ENCODE measurements around the gene ABL1. TPM values are rescaled to one million over a fixed set of nuclear protein-coding genes. Genes with fewer than 3 reads are reported as not detected.

The ABL1 gene
- total and polyA plus RNA-seq, 7 donors: 15.5 to 41.0 (median 31.2) TPM

GRCh38 chr9:130879863-130880411, 44.9 kb downstream of the ABL1 start:
- H3K4me1 ChIP-seq: no peaks in the 10 kb centered on the region
- no peak overlapping the region for H3K27ac ChIP-seq
- ATAC-seq (no peak), DNase-seq (peak in 1 of 2 donors; percentile 29)
- H3K9me3 ChIP-seq: no peaks in the 10 kb centered on the region
- peaks cover 32 to 93% of the 10 kb centered on the region in 2 donors for H3K36me3 ChIP-seq (ENCODE audit: insufficient read depth in 1 of 2, low read depth in 1 of 2)
- no peaks in the 10 kb centered on the region for H3K27me3 ChIP-seq (ENCODE audit: insufficient read depth in 3 of 3, low read length in 2 of 3)
- 90 to 93% (median 91%) methylated on average over 9 of the region's 9 CpGs for WGBS, 3 donors
- TF ChIP-seq CTCF (IDR thresholded peaks at IDR 0.05): no peak
- H3K4me3 ChIP-seq: no peak overlapping the region
- intact Hi-C loops (cut with DNase I): loop anchor here in 1 of 2 donors (10.0 kb wide), 1 partner anchor 265 kb away; no protein-coding TSS in a partner anchor

GRCh38 chr9:130880599-130881220, 45.7 kb downstream of the ABL1 start:
- TF ChIP-seq CTCF (IDR thresholded peaks at IDR 0.05): no peak
- WGBS, 3 donors: 91 to 94% (median 93%) methylated on average over 16 of the region's 16 CpGs
- Histone ChIP-seq H3K36me3 (ENCODE audit: insufficient read depth in 1 of 2, low read depth in 1 of 2) (peaks cover 32 to 93% of the 10 kb centered on the region in 2 donors), H3K27me3 (ENCODE audit: insufficient read depth in 3 of 3, low read length in 2 of 3) (no peaks in the 10 kb centered on the region), H3K27ac (no peak overlapping the region), H3K9me3 (no peaks in the 10 kb centered on the region), H3K4me1 (no peaks in the 10 kb centered on the region), H3K4me3 (no peak overlapping the region)
- DNase-seq (peak in 1 of 2 donors; percentile 23), ATAC-seq (no peak)
- intact Hi-C loops (cut with DNase I): no loop called here

- Histone ChIP-seq H3K9me3 (no peaks in the 10 kb centered on the region), H3K27ac (no peak overlapping the region), H3K27me3 (ENCODE audit: insufficient read depth in 3 of 3, low read length in 2 of 3) (no peaks in the 10 kb centered on the region), H3K4me1 (no peaks in the 10 kb centered on the region), H3K4me3 (no peak overlapping the region), H3K36me3 (ENCODE audit: insufficient read depth in 1 of 2, low read depth in 1 of 2) (peaks cover 32 to 93% of the 10 kb centered on the region in 2 donors)
- TF ChIP-seq CTCF (IDR thresholded peaks at IDR 0.05): no peak
- DNase-seq (no peak), ATAC-seq (no peak)
- 89 to 93% (median 91%) methylated on average over 6 of the region's 6 CpGs for WGBS, 3 donors
- intact Hi-C loops (cut with DNase I): no loop called here
These were observed 46.5 kb downstream of the ABL1 start for GRCh38 chr9:130881516-130881915.

GRCh38 chr9:130882696-130883225, 47.7 kb downstream of the ABL1 start:
- no peak overlapping the region for H3K4me3 ChIP-seq
- peaks cover 32 to 94% of the 10 kb centered on the region in 2 donors for H3K36me3 ChIP-seq (ENCODE audit: insufficient read depth in 1 of 2, low read depth in 1 of 2)
- WGBS, 3 donors: 88 to 91% (median 89%) methylated on average over 15 of the region's 15 CpGs
- H3K27me3 ChIP-seq (ENCODE audit: insufficient read depth in 3 of 3, low read length in 2 of 3): no peaks in the 10 kb centered on the region
- ATAC-seq (no peak), DNase-seq (peak in 1 of 2 donors; percentile 41)
- H3K9me3 ChIP-seq: no peaks in the 10 kb centered on the region
- intact Hi-C loops (cut with DNase I): no loop called here
- no peaks in the 10 kb centered on the region for H3K4me1 ChIP-seq
- H3K27ac ChIP-seq: no peak overlapping the region
- no peak for TF ChIP-seq CTCF (IDR thresholded peaks at IDR 0.05)
